Esophagus squamous epithelium (tissue), 4 donors: ENCODE results near the gene AATK.

Experiments used
- POLR2A ChIP-seq, 4 donors: fragments of 450-650 bp; IDR thresholded peaks; one replicate each; pipeline ENCODE4 v1.6.1; 2017; ENCODE audit warnings: antibody characterized with exemption in 4 of 4, mild to moderate bottlenecking in 4 of 4, moderate library complexity in 3 of 4
- TF ChIP-seq, protein P1 (sequence below), 6 experiments: fragments of 450-650 bp in 4 of 6; fragments of 200-600 bp in 2 of 6; sonication (generic) in 2 of 6; IDR thresholded peaks; one replicate each; pipeline ENCODE4 v1.5.1; 2016 to 2019; ENCODE audit warnings: antibody characterized with exemption in 6 of 6, mild to moderate bottlenecking in 4 of 6, moderate library complexity in 4 of 6

GRCh38 chr17:81187586-81188490, 21.8 kb upstream of the AATK start:
- TF ChIP-seq, protein P1, sequence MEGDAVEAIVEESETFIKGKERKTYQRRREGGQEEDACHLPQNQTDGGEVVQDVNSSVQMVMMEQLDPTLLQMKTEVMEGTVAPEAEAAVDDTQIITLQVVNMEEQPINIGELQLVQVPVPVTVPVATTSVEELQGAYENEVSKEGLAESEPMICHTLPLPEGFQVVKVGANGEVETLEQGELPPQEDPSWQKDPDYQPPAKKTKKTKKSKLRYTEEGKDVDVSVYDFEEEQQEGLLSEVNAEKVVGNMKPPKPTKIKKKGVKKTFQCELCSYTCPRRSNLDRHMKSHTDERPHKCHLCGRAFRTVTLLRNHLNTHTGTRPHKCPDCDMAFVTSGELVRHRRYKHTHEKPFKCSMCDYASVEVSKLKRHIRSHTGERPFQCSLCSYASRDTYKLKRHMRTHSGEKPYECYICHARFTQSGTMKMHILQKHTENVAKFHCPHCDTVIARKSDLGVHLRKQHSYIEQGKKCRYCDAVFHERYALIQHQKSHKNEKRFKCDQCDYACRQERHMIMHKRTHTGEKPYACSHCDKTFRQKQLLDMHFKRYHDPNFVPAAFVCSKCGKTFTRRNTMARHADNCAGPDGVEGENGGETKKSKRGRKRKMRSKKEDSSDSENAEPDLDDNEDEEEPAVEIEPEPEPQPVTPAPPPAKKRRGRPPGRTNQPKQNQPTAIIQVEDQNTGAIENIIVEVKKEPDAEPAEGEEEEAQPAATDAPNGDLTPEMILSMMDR (IDR thresholded peaks at IDR 0.05) = no peak
- no peak for TF ChIP-seq POLR2A (IDR thresholded peaks at IDR 0.05)
